ENCODE results near the gene GPC3.

DNA sequence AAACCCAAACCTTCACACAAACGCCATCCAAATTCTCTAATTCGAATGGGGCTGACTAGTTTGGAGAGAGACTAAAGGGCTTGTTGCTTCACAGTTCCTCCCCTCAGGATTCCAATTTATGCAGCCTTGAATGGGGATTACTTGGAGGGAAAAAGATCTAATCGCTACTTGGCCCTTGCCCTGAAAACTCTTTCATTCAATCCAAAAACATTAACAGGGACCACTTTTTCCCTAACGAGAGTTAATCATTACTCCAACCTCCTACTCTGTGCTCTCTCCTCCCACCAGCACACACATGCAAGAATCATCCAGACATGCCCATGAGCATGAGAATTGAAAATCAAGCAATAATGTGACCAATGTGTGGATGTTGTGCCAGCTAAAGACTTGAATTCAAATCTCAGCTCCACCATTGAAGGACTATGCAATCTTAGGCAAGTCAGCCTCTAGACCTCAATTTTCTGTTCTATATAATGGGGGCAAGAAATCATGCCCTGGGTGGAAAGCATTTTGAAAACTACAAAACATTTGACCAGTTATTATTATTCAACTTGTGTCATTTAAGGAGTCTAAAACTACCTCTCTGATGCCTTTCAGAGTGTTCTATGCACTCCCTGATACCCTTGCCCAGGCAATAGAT is 34.3 kb upstream of the GPC3 start:
- no peak for TF ChIP-seq CTCF (IDR thresholded peaks at IDR 0.05)
- no peak for TF ChIP-seq EZH2 (IDR thresholded peaks at IDR 0.05)
